ENCODE data around the gene SHPK.

DNA sequence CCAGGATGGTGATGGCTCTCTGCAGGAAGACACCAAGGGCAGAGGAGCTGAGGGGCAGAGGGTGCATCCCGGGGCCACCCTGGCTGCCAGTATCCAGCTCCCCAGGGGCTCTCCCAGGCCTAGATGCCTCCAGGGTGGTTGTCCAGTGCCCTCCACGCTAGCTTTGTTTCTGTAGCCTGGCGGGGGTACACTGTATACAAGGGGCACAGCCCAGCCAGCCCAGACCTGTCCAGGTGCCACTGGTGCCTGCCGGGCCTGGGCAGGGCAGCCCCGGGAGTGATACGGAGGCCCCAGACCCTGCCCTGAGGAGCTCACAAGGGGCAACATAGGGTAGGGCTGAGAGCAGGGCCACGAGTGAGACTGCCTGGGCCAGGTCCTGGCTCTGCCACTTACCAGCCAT lies 63.8 kb downstream of the SHPK start:
- TF ChIP-seq RARB (CRISPR knock-in tag; IDR thresholded peaks at IDR 0.05) (no peak), BACH2 (CRISPR knock-in tag; IDR thresholded peaks at IDR 0.05; ENCODE audit: borderline replicate concordance) (no peak), ZFP3 (CRISPR knock-in tag; IDR thresholded peaks at IDR 0.05) (no peak), ZFP30 (CRISPR knock-in tag; IDR thresholded peaks at IDR 0.05) (no peak), ZNF70 (CRISPR knock-in tag; IDR thresholded peaks at IDR 0.05) (no peak), ISL1 (CRISPR knock-in tag; IDR thresholded peaks at IDR 0.05) (no peak), ESRRG (CRISPR knock-in tag; IDR thresholded peaks at IDR 0.05) (no peak), TCF4 (CRISPR knock-in tag; IDR thresholded peaks at IDR 0.05; ENCODE audit: borderline replicate concordance) (no peak), PPARA (CRISPR knock-in tag; IDR thresholded peaks at IDR 0.05; ENCODE audit: borderline replicate concordance) (no peak)
- TF ChIP-seq, protein P1, sequence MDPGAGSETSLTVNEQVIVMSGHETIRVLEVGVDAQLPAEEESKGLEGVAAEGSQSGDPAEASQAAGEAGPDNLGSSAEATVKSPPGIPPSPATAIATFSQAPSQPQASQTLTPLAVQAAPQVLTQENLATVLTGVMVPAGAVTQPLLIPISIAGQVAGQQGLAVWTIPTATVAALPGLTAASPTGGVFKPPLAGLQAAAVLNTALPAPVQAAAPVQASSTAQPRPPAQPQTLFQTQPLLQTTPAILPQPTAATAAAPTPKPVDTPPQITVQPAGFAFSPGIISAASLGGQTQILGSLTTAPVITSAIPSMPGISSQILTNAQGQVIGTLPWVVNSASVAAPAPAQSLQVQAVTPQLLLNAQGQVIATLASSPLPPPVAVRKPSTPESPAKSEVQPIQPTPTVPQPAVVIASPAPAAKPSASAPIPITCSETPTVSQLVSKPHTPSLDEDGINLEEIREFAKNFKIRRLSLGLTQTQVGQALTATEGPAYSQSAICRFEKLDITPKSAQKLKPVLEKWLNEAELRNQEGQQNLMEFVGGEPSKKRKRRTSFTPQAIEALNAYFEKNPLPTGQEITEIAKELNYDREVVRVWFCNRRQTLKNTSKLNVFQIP (CRISPR knock-in tag; IDR thresholded peaks at IDR 0.05; ENCODE audit: borderline replicate concordance, low read depth) = no peak
- TF ChIP-seq, protein P2, sequence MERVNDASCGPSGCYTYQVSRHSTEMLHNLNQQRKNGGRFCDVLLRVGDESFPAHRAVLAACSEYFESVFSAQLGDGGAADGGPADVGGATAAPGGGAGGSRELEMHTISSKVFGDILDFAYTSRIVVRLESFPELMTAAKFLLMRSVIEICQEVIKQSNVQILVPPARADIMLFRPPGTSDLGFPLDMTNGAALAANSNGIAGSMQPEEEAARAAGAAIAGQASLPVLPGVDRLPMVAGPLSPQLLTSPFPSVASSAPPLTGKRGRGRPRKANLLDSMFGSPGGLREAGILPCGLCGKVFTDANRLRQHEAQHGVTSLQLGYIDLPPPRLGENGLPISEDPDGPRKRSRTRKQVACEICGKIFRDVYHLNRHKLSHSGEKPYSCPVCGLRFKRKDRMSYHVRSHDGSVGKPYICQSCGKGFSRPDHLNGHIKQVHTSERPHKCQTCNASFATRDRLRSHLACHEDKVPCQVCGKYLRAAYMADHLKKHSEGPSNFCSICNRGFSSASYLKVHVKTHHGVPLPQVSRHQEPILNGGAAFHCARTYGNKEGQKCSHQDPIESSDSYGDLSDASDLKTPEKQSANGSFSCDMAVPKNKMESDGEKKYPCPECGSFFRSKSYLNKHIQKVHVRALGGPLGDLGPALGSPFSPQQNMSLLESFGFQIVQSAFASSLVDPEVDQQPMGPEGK (CRISPR knock-in tag; IDR thresholded peaks at IDR 0.05; ENCODE audit: borderline replicate concordance) = no peak
- TF ChIP-seq, protein P3, sequence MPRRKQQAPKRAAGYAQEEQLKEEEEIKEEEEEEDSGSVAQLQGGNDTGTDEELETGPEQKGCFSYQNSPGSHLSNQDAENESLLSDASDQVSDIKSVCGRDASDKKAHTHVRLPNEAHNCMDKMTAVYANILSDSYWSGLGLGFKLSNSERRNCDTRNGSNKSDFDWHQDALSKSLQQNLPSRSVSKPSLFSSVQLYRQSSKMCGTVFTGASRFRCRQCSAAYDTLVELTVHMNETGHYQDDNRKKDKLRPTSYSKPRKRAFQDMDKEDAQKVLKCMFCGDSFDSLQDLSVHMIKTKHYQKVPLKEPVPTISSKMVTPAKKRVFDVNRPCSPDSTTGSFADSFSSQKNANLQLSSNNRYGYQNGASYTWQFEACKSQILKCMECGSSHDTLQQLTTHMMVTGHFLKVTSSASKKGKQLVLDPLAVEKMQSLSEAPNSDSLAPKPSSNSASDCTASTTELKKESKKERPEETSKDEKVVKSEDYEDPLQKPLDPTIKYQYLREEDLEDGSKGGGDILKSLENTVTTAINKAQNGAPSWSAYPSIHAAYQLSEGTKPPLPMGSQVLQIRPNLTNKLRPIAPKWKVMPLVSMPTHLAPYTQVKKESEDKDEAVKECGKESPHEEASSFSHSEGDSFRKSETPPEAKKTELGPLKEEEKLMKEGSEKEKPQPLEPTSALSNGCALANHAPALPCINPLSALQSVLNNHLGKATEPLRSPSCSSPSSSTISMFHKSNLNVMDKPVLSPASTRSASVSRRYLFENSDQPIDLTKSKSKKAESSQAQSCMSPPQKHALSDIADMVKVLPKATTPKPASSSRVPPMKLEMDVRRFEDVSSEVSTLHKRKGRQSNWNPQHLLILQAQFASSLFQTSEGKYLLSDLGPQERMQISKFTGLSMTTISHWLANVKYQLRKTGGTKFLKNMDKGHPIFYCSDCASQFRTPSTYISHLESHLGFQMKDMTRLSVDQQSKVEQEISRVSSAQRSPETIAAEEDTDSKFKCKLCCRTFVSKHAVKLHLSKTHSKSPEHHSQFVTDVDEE (CRISPR knock-in tag; IDR thresholded peaks at IDR 0.05) = no peak
- TF ChIP-seq, protein P4, sequence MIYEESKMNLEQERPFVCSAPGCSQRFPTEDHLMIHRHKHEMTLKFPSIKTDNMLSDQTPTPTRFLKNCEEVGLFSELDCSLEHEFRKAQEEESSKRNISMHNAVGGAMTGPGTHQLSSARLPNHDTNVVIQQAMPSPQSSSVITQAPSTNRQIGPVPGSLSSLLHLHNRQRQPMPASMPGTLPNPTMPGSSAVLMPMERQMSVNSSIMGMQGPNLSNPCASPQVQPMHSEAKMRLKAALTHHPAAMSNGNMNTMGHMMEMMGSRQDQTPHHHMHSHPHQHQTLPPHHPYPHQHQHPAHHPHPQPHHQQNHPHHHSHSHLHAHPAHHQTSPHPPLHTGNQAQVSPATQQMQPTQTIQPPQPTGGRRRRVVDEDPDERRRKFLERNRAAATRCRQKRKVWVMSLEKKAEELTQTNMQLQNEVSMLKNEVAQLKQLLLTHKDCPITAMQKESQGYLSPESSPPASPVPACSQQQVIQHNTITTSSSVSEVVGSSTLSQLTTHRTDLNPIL (CRISPR knock-in tag; IDR thresholded peaks at IDR 0.05; ENCODE audit: low read depth) = no peak

All from SK-N-SH treated with all-trans-retinoic acid at 6 μM for 48 hours (cell line).